ACC112 (cell line): ENCODE measurements around the gene RBMS1.

Experiments
- H2AFZ ChIP-seq: fragments of 200-600 bp; sonication (generic); one replicate; pipeline ENCODE4 v1.6.0; 2017; ENCODE audit warnings: antibody characterized with exemption, low read length; ENCODE audit not compliant: unreplicated experiment
- H3K27ac ChIP-seq: fragments of 200-600 bp; sonication (generic); 2 replicates; pipeline ENCODE4 v1.5.1; 2014; ENCODE audit warnings: low read depth, mild to moderate bottlenecking, antibody characterized with exemption, low read length, moderate library complexity
- H3K27me3 ChIP-seq: fragments of 200-600 bp; sonication (generic); 2 replicates; pipeline ENCODE4 v1.6.1; 2014; ENCODE audit warnings: mild to moderate bottlenecking, antibody characterized with exemption, low read length, moderate library complexity, mixed read lengths; ENCODE audit not compliant: insufficient read depth
- H3K36me3 ChIP-seq: fragments of 200-600 bp; sonication (generic); 2 replicates; pipeline ENCODE4 v1.6.1; 2016; ENCODE audit warnings: mild to moderate bottlenecking, antibody characterized with exemption, low read length, moderate library complexity, mixed read lengths; ENCODE audit not compliant: insufficient read depth
- H3K4me1 ChIP-seq: fragments of 200-600 bp; sonication (generic); one replicate; pipeline ENCODE4 v1.6.1; 2016; ENCODE audit warnings: low read length, mixed read lengths; ENCODE audit not compliant: insufficient read depth, unreplicated experiment, control insufficient read depth
- H3K4me3 ChIP-seq: fragments of 200-600 bp; sonication (generic); 2 replicates; pipeline ENCODE4 v1.5.1; 2014; ENCODE audit warnings: mild to moderate bottlenecking, low read depth, low read length
- H3K79me2 ChIP-seq: fragments of 200-600 bp; sonication (generic); one replicate; pipeline ENCODE4 v1.6.0; 2016; ENCODE audit warnings: low read length; ENCODE audit not compliant: control insufficient read depth, unreplicated experiment, insufficient read depth

RBMS1 gene

GRCh38 chr2:160257041-160257742 lies 236.4 kb downstream of the RBMS1 start:
- H3K4me3 ChIP-seq, result no peak overlapping the region
- no peaks in the 10 kb centered on the region for H3K36me3 ChIP-seq
- peaks cover 14% of the 10 kb centered on the region for H3K4me1 ChIP-seq
- H3K27me3 ChIP-seq, result no peaks in the 10 kb centered on the region
- no peak overlapping the region for H2AFZ ChIP-seq
- H3K27ac ChIP-seq, result no peak overlapping the region
- H3K79me2 ChIP-seq, result no peaks in the 10 kb centered on the region

- Histone ChIP-seq H3K4me3 (no peak overlapping the region), H3K27ac (no peak overlapping the region), H2AFZ (no peak overlapping the region), H3K79me2 (no peaks in the 10 kb centered on the region), H3K27me3 (no peaks in the 10 kb centered on the region), H3K4me1 (peaks cover 21% of the 10 kb centered on the region), H3K36me3 (no peaks in the 10 kb centered on the region)
These were observed 237.1 kb downstream of the RBMS1 start for GRCh38 chr2:160256507-160256906.

GRCh38 chr2:160255408-160255807 lies 238.2 kb downstream of the RBMS1 start:
- peaks cover 22% of the 10 kb centered on the region for H3K4me1 ChIP-seq
- H2AFZ ChIP-seq, result no peak overlapping the region
- no peak overlapping the region for H3K4me3 ChIP-seq
- no peak overlapping the region for H3K27ac ChIP-seq
- H3K79me2 ChIP-seq, result no peaks in the 10 kb centered on the region
- no peaks in the 10 kb centered on the region for H3K36me3 ChIP-seq
- no peaks in the 10 kb centered on the region for H3K27me3 ChIP-seq

- H2AFZ ChIP-seq, result peak overlapping the region; percentile 89
- H3K36me3 ChIP-seq, result no peaks in the 10 kb centered on the region
- no peaks in the 10 kb centered on the region for H3K27me3 ChIP-seq
These were observed 239.3 kb downstream of the RBMS1 start for GRCh38 chr2:160254189-160254762.

GRCh38 chr2:160253440-160254188 lies 240.0 kb downstream of the RBMS1 start:
- Histone ChIP-seq H3K4me3 (peak overlapping the region; percentile 62; the same call in 1 of the 2 replicates), H3K4me1 (peaks cover 22% of the 10 kb centered on the region), H3K79me2 (no peaks in the 10 kb centered on the region), H2AFZ (peak overlapping the region; percentile 89), H3K27ac (no peak overlapping the region), H3K27me3 (no peaks in the 10 kb centered on the region), H3K36me3 (no peaks in the 10 kb centered on the region)

More at GRCh38 chr2:160254189-160254762, 239.3 kb downstream of the RBMS1 start:
- Histone ChIP-seq H3K79me2 (no peaks in the 10 kb centered on the region), H3K4me3 (peak overlapping the region; percentile 62; the same call in 1 of the 2 replicates), H3K4me1 (peaks cover 22% of the 10 kb centered on the region), H3K27ac (no peak overlapping the region)

- Histone ChIP-seq H2AFZ (peak overlapping the region; percentile 89), H3K4me1 (peaks cover 22% of the 10 kb centered on the region), H3K4me3 (no peak overlapping the region), H3K27me3 (no peaks in the 10 kb centered on the region), H3K79me2 (no peaks in the 10 kb centered on the region), H3K36me3 (no peaks in the 10 kb centered on the region), H3K27ac (no peak overlapping the region)
These were observed 240.7 kb downstream of the RBMS1 start for GRCh38 chr2:160252900-160253299.

GRCh38 chr2:160252278-160252887 lies 241.2 kb downstream of the RBMS1 start:
- Histone ChIP-seq H3K27me3 (no peaks in the 10 kb centered on the region), H2AFZ (peak overlapping the region; percentile 52), H3K79me2 (no peaks in the 10 kb centered on the region), H3K36me3 (no peaks in the 10 kb centered on the region), H3K27ac (no peak overlapping the region), H3K4me3 (no peak overlapping the region), H3K4me1 (peaks cover 22% of the 10 kb centered on the region)

GRCh38 chr2:160251569-160251968 lies 242.0 kb downstream of the RBMS1 start:
- H3K27me3 ChIP-seq, result no peaks in the 10 kb centered on the region
- H3K4me3 ChIP-seq, result no peak overlapping the region
- H3K36me3 ChIP-seq, result no peaks in the 10 kb centered on the region
- no peaks in the 10 kb centered on the region for H3K79me2 ChIP-seq
- peaks cover 22% of the 10 kb centered on the region for H3K4me1 ChIP-seq
- H2AFZ ChIP-seq, result peak overlapping the region; percentile 52
- H3K27ac ChIP-seq, result no peak overlapping the region

- Histone ChIP-seq H3K27ac (no peak overlapping the region), H3K27me3 (no peaks in the 10 kb centered on the region), H3K79me2 (no peaks in the 10 kb centered on the region), H3K36me3 (no peaks in the 10 kb centered on the region), H3K4me3 (no peak overlapping the region), H3K4me1 (peaks cover 22% of the 10 kb centered on the region), H2AFZ (no peak overlapping the region)
These were observed 243.7 kb downstream of the RBMS1 start for GRCh38 chr2:160249876-160250275.

GRCh38 chr2:160247296-160248035 lies 246.1 kb downstream of the RBMS1 start:
- Histone ChIP-seq H3K36me3 (no peaks in the 10 kb centered on the region), H3K4me1 (peaks cover 21% of the 10 kb centered on the region), H2AFZ (no peak overlapping the region), H3K4me3 (no peak overlapping the region), H3K27ac (no peak overlapping the region), H3K27me3 (no peaks in the 10 kb centered on the region), H3K79me2 (no peaks in the 10 kb centered on the region)
